HepG2 (cell line): ENCODE results near the gene CALCB. TPM values are rescaled to one million over a fixed set of nuclear protein-coding genes. Genes with fewer than 3 reads are reported as not detected.

Experiments
- ATAC-seq: fragments of 200-7000 bp; cut with Tn5 transposase; 3 replicates; pipeline ENCODE4 v1.9.1; 2020; ENCODE audit warnings: mild to moderate bottlenecking, moderate library complexity
- BruUV-seq: library from RNA; stranded (reverse); fragments of 400-500 nt; replicated peaks from 2 replicates; lab custom pipeline; 2021; lab: Mats Ljungman, UMichigan
- CTCF ChIA-PET: fragments of 300-600 bp; formaldehyde crosslinking; extraction: SDS; loops from one replicate; lab custom pipeline; 2021; ENCODE audit warnings: low total read pairs, inconsistent platforms, low intra/inter-chr PET ratio; lab: Yijun Ruan, JAX
- POLR2A ChIA-PET: fragments of 350-600 bp; sonication (Branson Sonifier 250); formaldehyde crosslinking; loops from one replicate; lab custom pipeline; 2020; ENCODE audit warnings: antibody characterized with exemption, inconsistent platforms; lab: Yijun Ruan, JAX
- DNase-seq: peaks from one replicate; pipeline ENCODE4 v3.0.0-alpha.2; 2015; ENCODE audit warnings: low spot score
- FAIRE-seq: peaks from 3 replicates; lab custom pipeline; 2011; peaks lifted over from hg19 to GRCh38; lab: Jason Lieb, UNC
- H2AFZ ChIP-seq: one replicate; pipeline ENCODE4 v1.6.1; 2011; ENCODE audit warnings: low read length, inconsistent platforms
- H3K27ac ChIP-seq: fragments of 300-600 bp; 3 replicates; pipeline ENCODE4 v1.8.0; 2011; ENCODE audit warnings: mixed run types, mild to moderate bottlenecking, mixed read lengths, low read length, inconsistent platforms; ENCODE audit not compliant: insufficient read depth; ENCODE audit errors: extremely low read length
- H3K27me3 ChIP-seq, 2 experiments: fragments of 200-600 bp in 1 of 2; 2 replicates in 1 of 2; 3 replicates in 1 of 2; pipeline versions ENCODE4 v1.6.0 to v1.8.0; 2011; ENCODE audit warnings: low read length in 2 of 2, mild to moderate bottlenecking in 2 of 2, moderate library complexity in 2 of 2, inconsistent platforms in 1 of 2; ENCODE audit not compliant: insufficient read depth in 2 of 2, control insufficient read depth in 1 of 2
- H3K36me3 ChIP-seq, 2 experiments: fragments of 200-600 bp in 1 of 2; replicated peaks in 1 of 2; 2 replicates in 1 of 2; 3 replicates in 1 of 2; pipeline versions ENCODE4 v1.5.1 to v1.8.0; 2011; ENCODE audit warnings: low read length in 2 of 2, inconsistent platforms in 1 of 2; ENCODE audit not compliant: insufficient read depth in 2 of 2, control insufficient read depth in 1 of 2
- H3K4me1 ChIP-seq: 2 replicates; pipeline ENCODE4 v1.5.1; 2012; ENCODE audit warnings: low read length, inconsistent platforms; ENCODE audit not compliant: insufficient read depth
- H3K4me2 ChIP-seq: 2 replicates; pipeline ENCODE4 v1.6.0; 2011; ENCODE audit warnings: low read depth, low read length, inconsistent platforms
- H3K4me3 ChIP-seq, 3 experiments: fragments of 200-600 bp in 1 of 3; sonication (generic), shearing (Covaris generic) in 1 of 3; replicated peaks in 1 of 3; 2 replicates each; pipeline ENCODE4 v1.5.1; 2011 to 2016; ENCODE audit warnings: low read length in 3 of 3, inconsistent platforms in 2 of 3, low read depth in 2 of 3, mild to moderate bottlenecking in 2 of 3, control low read depth in 1 of 3, mixed read lengths in 1 of 3; ENCODE audit not compliant: insufficient read depth in 1 of 3
- H3K79me2 ChIP-seq: one replicate; pipeline ENCODE4 v1.6.1; 2011; ENCODE audit warnings: low read length, inconsistent platforms; ENCODE audit not compliant: insufficient read depth
- H3K9ac ChIP-seq: 2 replicates; pipeline ENCODE4 v1.6.0; 2011; ENCODE audit warnings: mild to moderate bottlenecking, low read depth, low read length, inconsistent platforms; ENCODE audit not compliant: insufficient read depth
- H3K9me3 ChIP-seq: 2 replicates; pipeline ENCODE4 v1.5.1; 2012; ENCODE audit warnings: mild to moderate bottlenecking, low read length
- H4K20me1 ChIP-seq: 2 replicates; pipeline ENCODE4 v1.6.0; 2011; ENCODE audit warnings: inconsistent platforms, mild to moderate bottlenecking, low read length, moderate library complexity; ENCODE audit not compliant: insufficient read depth
- NRL ChIP-seq: sonication (generic); formaldehyde crosslinking; IDR thresholded peaks from 2 replicates; pipeline ENCODE4 v1.5.0; 2020; ENCODE audit warnings: missing genetic modification reagents, mild to moderate bottlenecking, moderate library complexity, borderline replicate concordance
- TCF7 ChIP-seq: sonication (generic); IDR thresholded peaks from 2 replicates; pipeline ENCODE4 v1.6.1; 2016; ENCODE audit warnings: antibody characterized with exemption, low read depth
- THRA ChIP-seq: sonication (generic); formaldehyde crosslinking; IDR thresholded peaks from 2 replicates; pipeline ENCODE4 v1.4.0; 2020; ENCODE audit warnings: missing genetic modification reagents, borderline replicate concordance
- TP53 ChIP-seq: sonication (generic); formaldehyde crosslinking; conservative IDR thresholded peaks from 2 replicates; pipeline ENCODE4 v1.4.0; 2020; ENCODE audit warnings: missing genetic modification reagents
- ZNF850 ChIP-seq: sonication (generic); formaldehyde crosslinking; conservative IDR thresholded peaks from 2 replicates; pipeline ENCODE4 v1.9.0; 2021; ENCODE audit warnings: mild to moderate bottlenecking, missing genetic modification reagents
- ZNF878 ChIP-seq: sonication (generic); formaldehyde crosslinking; IDR thresholded peaks from 2 replicates; pipeline ENCODE4 v1.8.1; 2023; ENCODE audit warnings: mild to moderate bottlenecking, missing genetic modification reagents, moderate library complexity
- WGBS: methylation state at CpG from one replicate; pipeline ENCODE4 v1.1.6; 2017; ENCODE audit warnings: low lambda C conversion rate; 5-methylcytosine and 5-hydroxymethylcytosine counted together
- in situ Hi-C: cut with HindIII; loops from 2 replicates; pipeline ENCODE4 v1.10.0; 2017; ENCODE audit warnings: low pct_unique_long_range_greater_than_20kb; ENCODE audit not compliant: extremely low pct_ligation_motif_present
- intact Hi-C: fragments of 100-400 bp; cut with micrococcal nuclease; formaldehyde crosslinking; loops from one replicate; pipeline ENCODE4 v1.10.0; 2022; ENCODE audit not compliant: unreplicated experiment
- polyA plus RNA-seq, 8 experiments: library from polyadenylated mRNA; depleted of rRNA in 3 of 8; stranded (reverse) in 7 of 8; unstranded in 1 of 8; fragments of >200 nt; fragmentation: Illumina TruSeq in 4 of 8; extraction: Trizol in 4 of 8; gene quantifications; 2 replicates each; pipeline versions ENCODE4 v1.2.1 to v1.2.3, GENCODE V29; 2011 to 2016; ENCODE audit warnings: low read depth in 4 of 8, missing spikeins in 1 of 8, mixed read lengths in 1 of 8; ENCODE audit not compliant: insufficient read depth in 1 of 8
- total RNA-seq, 5 experiments: library from RNA; depleted of rRNA; stranded (reverse); fragments of >200 nt; fragmentation: Illumina TruSeq; extraction: Trizol; gene quantifications; 2 replicates each; pipeline ENCODE4 v1.2.3, GENCODE V29; 2016; ENCODE audit warnings: low read depth in 1 of 5

CALCB gene
- total and polyA plus RNA-seq, 2 of the 13 experiments (the other 11 are each of a cell fraction or from before 2014, with no cell fraction given), result not detected

- H3K4me1 ChIP-seq, result no peaks in the 10 kb centered on the region
- no peaks in the 10 kb centered on the region for H3K79me2 ChIP-seq
- FAIRE-seq, result no peak
- no peak overlapping the region for H3K4me3 ChIP-seq
- H4K20me1 ChIP-seq, result no peaks in the 10 kb centered on the region
- TF ChIP-seq ZNF850 (no peak), NRL (no peak), TP53 (CRISPR knock-in tag) (no peak), TCF7 (no peak), THRA (no peak), ZNF878 (CRISPR knock-in tag) (no peak)
- TF ChIP-seq, all 625 proteins: peak for 0
- no peak overlapping the region for H3K9ac ChIP-seq
- no peak for ATAC-seq
- in situ Hi-C loops, result no loop called here
- BruUV-seq, result no TSS peak
- no peak overlapping the region for H3K27ac ChIP-seq
- no peak for DNase-seq
- POLR2A ChIA-PET, result no interaction called here
- 4% methylated on average over 6 of the region's 6 CpGs for WGBS
- intact Hi-C loops, result no loop called here
- no peak overlapping the region for H3K4me2 ChIP-seq
- CTCF ChIA-PET, result no interaction called here
- H3K9me3 ChIP-seq, result no peaks in the 10 kb centered on the region
- peaks cover 1 to 4% of the 10 kb centered on the region in 2 experiments; a peak in 2 of 5 replicates for H3K27me3 ChIP-seq
- no peak overlapping the region for H2AFZ ChIP-seq
- no peaks in the 10 kb centered on the region for H3K36me3 ChIP-seq
Observed at GRCh38 chr11:15127341-15127740, 53.9 kb downstream of the CALCB start.

Other genes starting within 250 kb of the CALCB start
- 0.60 TPM in 1 of 2 replicates, not detected in the other for gene CYP2R1, start 181.4 kb upstream of the CALCB start, total RNA-seq (2016; rRNA removed; fragmentation: Illumina TruSeq; extraction: Trizol)
- gene CYP2R1, start 181.4 kb upstream of the CALCB start, polyA plus RNA-seq (2011; rRNA removed), result 0.59 and 0.69 TPM in 2 replicates
- gene CALCA, start 101.2 kb upstream of the CALCB start, total RNA-seq (2016; rRNA removed; fragmentation: Illumina TruSeq; extraction: Trizol), result not detected in 2 replicates
- gene CALCA, start 101.2 kb upstream of the CALCB start, polyA plus RNA-seq (2011; rRNA removed), result not detected in 2 replicates
- gene INSC, start 41.3 kb downstream of the CALCB start, total RNA-seq (2016; rRNA removed; fragmentation: Illumina TruSeq; extraction: Trizol), result not detected in 2 replicates
- 0.05 and 0.09 TPM in 2 replicates for gene INSC, start 41.3 kb downstream of the CALCB start, polyA plus RNA-seq (2011; rRNA removed)